ENCODE data around the gene ABCC8.

DNA sequence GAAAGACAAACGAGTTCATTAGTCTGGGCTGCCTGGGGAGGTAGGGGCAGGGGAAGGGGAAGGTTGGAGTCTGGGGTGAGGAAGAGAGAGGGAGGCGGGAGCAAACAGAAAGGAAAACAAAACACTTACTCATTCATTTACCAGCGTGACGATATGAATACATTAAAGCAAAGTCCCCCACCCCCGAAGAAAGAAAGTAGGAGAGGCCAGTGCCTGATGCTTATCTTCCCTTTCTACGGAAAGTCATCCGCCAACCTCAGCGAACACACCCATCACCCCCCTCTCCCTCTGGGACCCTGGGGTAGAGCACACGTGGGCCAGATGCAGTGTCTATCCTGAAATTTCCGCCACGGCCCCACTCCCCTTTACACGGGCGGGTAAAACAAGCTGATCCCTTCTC lies 13.7 kb downstream of the ABCC8 start:
- TF ChIP-seq REPIN1 (tag by site-specific recombination; IDR thresholded peaks at IDR 0.05; ENCODE audit: low read depth): no peak
- no peak for TF ChIP-seq ZNF274 (IDR thresholded peaks at IDR 0.05; ENCODE audit: low read length)
- TF ChIP-seq ZNF274 (tag by site-specific recombination; IDR thresholded peaks at IDR 0.05; ENCODE audit: borderline replicate concordance): no peak
- TF ChIP-seq ZFP41 (tag by site-specific recombination; IDR thresholded peaks at IDR 0.05; ENCODE audit: borderline replicate concordance): no peak
- TF ChIP-seq, protein P1, sequence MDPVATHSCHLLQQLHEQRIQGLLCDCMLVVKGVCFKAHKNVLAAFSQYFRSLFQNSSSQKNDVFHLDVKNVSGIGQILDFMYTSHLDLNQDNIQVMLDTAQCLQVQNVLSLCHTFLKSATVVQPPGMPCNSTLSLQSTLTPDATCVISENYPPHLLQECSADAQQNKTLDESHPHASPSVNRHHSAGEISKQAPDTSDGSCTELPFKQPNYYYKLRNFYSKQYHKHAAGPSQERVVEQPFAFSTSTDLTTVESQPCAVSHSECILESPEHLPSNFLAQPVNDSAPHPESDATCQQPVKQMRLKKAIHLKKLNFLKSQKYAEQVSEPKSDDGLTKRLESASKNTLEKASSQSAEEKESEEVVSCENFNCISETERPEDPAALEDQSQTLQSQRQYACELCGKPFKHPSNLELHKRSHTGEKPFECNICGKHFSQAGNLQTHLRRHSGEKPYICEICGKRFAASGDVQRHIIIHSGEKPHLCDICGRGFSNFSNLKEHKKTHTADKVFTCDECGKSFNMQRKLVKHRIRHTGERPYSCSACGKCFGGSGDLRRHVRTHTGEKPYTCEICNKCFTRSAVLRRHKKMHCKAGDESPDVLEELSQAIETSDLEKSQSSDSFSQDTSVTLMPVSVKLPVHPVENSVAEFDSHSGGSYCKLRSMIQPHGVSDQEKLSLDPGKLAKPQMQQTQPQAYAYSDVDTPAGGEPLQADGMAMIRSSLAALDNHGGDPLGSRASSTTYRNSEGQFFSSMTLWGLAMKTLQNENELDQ (tag by site-specific recombination; IDR thresholded peaks at IDR 0.05; ENCODE audit: low read depth): no peak
- no peak for TF ChIP-seq ZNF324 (tag by site-specific recombination; IDR thresholded peaks at IDR 0.05)
- TF ChIP-seq ZBTB8A (tag by site-specific recombination; IDR thresholded peaks at IDR 0.05): no peak
- TF ChIP-seq ZNF175 (tag by site-specific recombination; IDR thresholded peaks at IDR 0.05): no peak
- TF ChIP-seq ZNF404 (tag by site-specific recombination; IDR thresholded peaks at IDR 0.05): no peak
- TF ChIP-seq, protein P2, sequence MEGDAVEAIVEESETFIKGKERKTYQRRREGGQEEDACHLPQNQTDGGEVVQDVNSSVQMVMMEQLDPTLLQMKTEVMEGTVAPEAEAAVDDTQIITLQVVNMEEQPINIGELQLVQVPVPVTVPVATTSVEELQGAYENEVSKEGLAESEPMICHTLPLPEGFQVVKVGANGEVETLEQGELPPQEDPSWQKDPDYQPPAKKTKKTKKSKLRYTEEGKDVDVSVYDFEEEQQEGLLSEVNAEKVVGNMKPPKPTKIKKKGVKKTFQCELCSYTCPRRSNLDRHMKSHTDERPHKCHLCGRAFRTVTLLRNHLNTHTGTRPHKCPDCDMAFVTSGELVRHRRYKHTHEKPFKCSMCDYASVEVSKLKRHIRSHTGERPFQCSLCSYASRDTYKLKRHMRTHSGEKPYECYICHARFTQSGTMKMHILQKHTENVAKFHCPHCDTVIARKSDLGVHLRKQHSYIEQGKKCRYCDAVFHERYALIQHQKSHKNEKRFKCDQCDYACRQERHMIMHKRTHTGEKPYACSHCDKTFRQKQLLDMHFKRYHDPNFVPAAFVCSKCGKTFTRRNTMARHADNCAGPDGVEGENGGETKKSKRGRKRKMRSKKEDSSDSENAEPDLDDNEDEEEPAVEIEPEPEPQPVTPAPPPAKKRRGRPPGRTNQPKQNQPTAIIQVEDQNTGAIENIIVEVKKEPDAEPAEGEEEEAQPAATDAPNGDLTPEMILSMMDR (tag by site-specific recombination; IDR thresholded peaks at IDR 0.05): no peak
- TF ChIP-seq ZNF350 (tag by site-specific recombination; IDR thresholded peaks at IDR 0.05): no peak
- TF ChIP-seq ZNF391 (tag by site-specific recombination; IDR thresholded peaks at IDR 0.05; ENCODE audit: borderline replicate concordance, low read depth): no peak
